Suprapubic skin (tissue), 4 donors: ENCODE results near the gene GZMH. TPM values are rescaled to one million over a fixed set of nuclear protein-coding genes. Genes with fewer than 3 reads are reported as not detected.

Experiments used
- DNase-seq, 2 donors: peaks; one replicate each; pipeline ENCODE4 v3.0.0-alpha.2; 2019; ENCODE audit warnings: low spot score in 2 of 2
- H3K27ac ChIP-seq: fragments of 200-600 bp; sonication (generic); one replicate; pipeline ENCODE4 v1.5.1; 2019
- H3K27me3 ChIP-seq: fragments of 200-600 bp; sonication (generic); one replicate; pipeline ENCODE4 v1.5.1; 2019
- H3K36me3 ChIP-seq: fragments of 200-600 bp; sonication (generic); one replicate; pipeline ENCODE4 v1.5.1; 2019
- H3K4me1 ChIP-seq: fragments of 200-600 bp; sonication (generic); one replicate; pipeline ENCODE4 v1.5.1; 2019
- H3K4me3 ChIP-seq: fragments of 200-600 bp; sonication (generic); one replicate; pipeline ENCODE4 v1.5.1; 2019; ENCODE audit warnings: mild to moderate bottlenecking
- H3K9me3 ChIP-seq: fragments of 200-600 bp; sonication (generic); one replicate; pipeline ENCODE4 v1.5.1; 2019
- CTCF ChIP-seq, 2 donors: fragments of 200-600 bp in 1 of 2; fragments of 450-650 bp in 1 of 2; sonication (generic) in 1 of 2; IDR thresholded peaks; one replicate each; pipeline ENCODE4 v1.5.1; 2016 to 2019; ENCODE audit warnings: antibody characterized with exemption in 2 of 2, mild to moderate bottlenecking in 1 of 2, moderate library complexity in 1 of 2
- EP300 ChIP-seq: sonication (generic); formaldehyde crosslinking; IDR thresholded peaks from one replicate; pipeline ENCODE4 v1.6.1; 2017; ENCODE audit warnings: antibody characterized with exemption
- POLR2A ChIP-seq, 2 donors: fragments of 450-650 bp; IDR thresholded peaks; one replicate each; pipeline ENCODE4 v1.6.1; 2017; ENCODE audit warnings: antibody characterized with exemption in 2 of 2, mild to moderate bottlenecking in 2 of 2, moderate library complexity in 2 of 2
- POLR2AphosphoS5 ChIP-seq, 3 donors: sonication (generic); formaldehyde crosslinking; IDR thresholded peaks; one replicate each; pipeline ENCODE4 v1.6.1; 2017; ENCODE audit warnings: antibody characterized with exemption in 3 of 3
- WGBS: methylation state at CpG from one replicate; pipeline ENCODE4 v1.1.5; 2018; 5-methylcytosine and 5-hydroxymethylcytosine counted together
- total RNA-seq, 4 donors: library from RNA; depleted of rRNA; stranded (reverse); fragments of >200 nt; gene quantifications; one replicate each; pipeline ENCODE4 v1.1.0, GENCODE V29; 2016

The GZMH gene
- total RNA-seq, 4 donors from 2014 or later = not detected

- Histone ChIP-seq H3K36me3 (no peaks in the 10 kb centered on the region), H3K9me3 (no peaks in the 10 kb centered on the region), H3K4me1 (no peaks in the 10 kb centered on the region), H3K27me3 (no peaks in the 10 kb centered on the region), H3K27ac (no peak overlapping the region), H3K4me3 (no peak overlapping the region)
- WGBS = 71% methylated on average over 2 of the region's 2 CpGs
- no peak for DNase-seq
- TF ChIP-seq CTCF (IDR thresholded peaks at IDR 0.05) = no peak
- no peak for TF ChIP-seq POLR2AphosphoS5 (IDR thresholded peaks at IDR 0.05)
- no peak for TF ChIP-seq POLR2A (IDR thresholded peaks at IDR 0.05)
These were observed 43.7 kb downstream of the GZMH start for GRCh38 chr14:24565766-24566165.

GRCh38 chr14:24563505-24563904 is 46.0 kb downstream of the GZMH start:
- no peak overlapping the region for H3K4me3 ChIP-seq
- H3K9me3 ChIP-seq = no peaks in the 10 kb centered on the region
- no peaks in the 10 kb centered on the region for H3K36me3 ChIP-seq
- 81% methylated on average over 2 of the region's 3 CpGs for WGBS
- TF ChIP-seq POLR2AphosphoS5 (IDR thresholded peaks at IDR 0.05) = no peak
- no peak for TF ChIP-seq EP300
- TF ChIP-seq CTCF (IDR thresholded peaks at IDR 0.05) = no peak
- no peak for TF ChIP-seq POLR2A (IDR thresholded peaks at IDR 0.05)
- no peak overlapping the region for H3K27ac ChIP-seq
- no peaks in the 10 kb centered on the region for H3K27me3 ChIP-seq
- no peaks in the 10 kb centered on the region for H3K4me1 ChIP-seq
- no peak for DNase-seq

GRCh38 chr14:24556756-24557155 is 52.7 kb downstream of the GZMH start:
- 53% methylated on average over 4 of the region's 4 CpGs for WGBS
- Histone ChIP-seq H3K4me3 (no peak overlapping the region), H3K36me3 (no peaks in the 10 kb centered on the region), H3K4me1 (no peaks in the 10 kb centered on the region), H3K27ac (no peak overlapping the region), H3K27me3 (no peaks in the 10 kb centered on the region), H3K9me3 (no peaks in the 10 kb centered on the region)
- DNase-seq = no peak
- TF ChIP-seq CTCF (IDR thresholded peaks at IDR 0.05) = no peak
- no peak for TF ChIP-seq POLR2AphosphoS5 (IDR thresholded peaks at IDR 0.05)
- no peak for TF ChIP-seq POLR2A (IDR thresholded peaks at IDR 0.05)
- no peak for TF ChIP-seq EP300

Other genes with a start within 250 kb of the GZMH start
- gene NFATC4, start 241.5 kb downstream of the GZMH start, total RNA-seq = 10 to 100 TPM; 10.8 to 25.3 (median 12.2) TPM
- gene NYNRIN, start 210.7 kb downstream of the GZMH start, total RNA-seq = 10 to 100 TPM; 18.5 to 43.6 (median 29.8) TPM
- gene CBLN3, start 180.0 kb downstream of the GZMH start, total RNA-seq = 1 to 10 TPM in 1 of 4 donors, under 1 TPM in 2, not detected in 1; 0.30 to 2.6 (median 0.93) TPM
- gene KHNYN, start 179.7 kb downstream of the GZMH start, total RNA-seq = 100 to 1,000 TPM in 1 of 4 donors, 10 to 100 TPM in 3; 56.7 to 145 (median 84.3) TPM
- 10 to 100 TPM; 30.1 to 82.3 (median 38.6) TPM for gene SDR39U1, start 166.9 kb downstream of the GZMH start, total RNA-seq
- not detected for gene CMA1, start 101.4 kb downstream of the GZMH start, total RNA-seq
- 1 to 10 TPM in 1 of 4 donors, under 1 TPM in 1, not detected in 2; 0.89 to 4.5 TPM for gene CTSG, start 33.4 kb downstream of the GZMH start, total RNA-seq
- gene GZMB, start 24.5 kb upstream of the GZMH start, total RNA-seq = under 1 TPM in 1 of 4 donors, not detected in 3; 0.72 TPM